A673 (cell line): ENCODE results near the gene NUCKS1. TPM values are rescaled to one million over a fixed set of nuclear protein-coding genes. Genes with fewer than 3 reads are reported as not detected.

Experiments used
- BruUV-seq: library from RNA; stranded (reverse); fragments of 400-500 nt; replicated peaks from 2 replicates; lab custom pipeline; 2021; lab: Mats Ljungman, UMichigan
- CTCF ChIA-PET: fragments of 300-600 bp; sonication (Branson Sonifier 250); formaldehyde crosslinking; loops from one replicate; lab custom pipeline; 2022; ENCODE audit warnings: antibody characterized with exemption; lab: Charles Lee
- POLR2A ChIA-PET: fragments of 300-600 bp; sonication (Branson Sonifier 250); formaldehyde crosslinking; loops from one replicate; lab custom pipeline; 2022; ENCODE audit warnings: antibody characterized with exemption; ENCODE audit not compliant: low non-redundant PET; lab: Charles Lee
- DNase-seq: peaks from one replicate; pipeline ENCODE4 v3.0.0-alpha.2; 2015; ENCODE audit warnings: low spot score
- H3K27ac ChIP-seq: fragments of 200-600 bp; sonication (generic); 2 replicates; pipeline ENCODE4 v1.5.1; 2016; ENCODE audit warnings: mixed run types, low read depth, mild to moderate bottlenecking, mixed read lengths, antibody characterized with exemption, low read length; ENCODE audit not compliant: poor library complexity, severe bottlenecking
- H3K27me3 ChIP-seq: fragments of 200-600 bp; sonication (generic); replicated peaks from 2 replicates; pipeline ENCODE4 v1.6.1; 2017; ENCODE audit warnings: mixed run types, low read depth, mild to moderate bottlenecking, mixed read lengths, antibody characterized with exemption, low read length; ENCODE audit not compliant: insufficient read depth, poor library complexity
- H3K36me3 ChIP-seq: fragments of 200-600 bp; sonication (generic); 2 replicates; pipeline ENCODE4 v1.6.1; 2016; ENCODE audit warnings: mixed run types, mild to moderate bottlenecking, mixed read lengths, antibody characterized with exemption, low read length; ENCODE audit not compliant: insufficient read depth, poor library complexity, severe bottlenecking
- H3K4me1 ChIP-seq: fragments of 200-600 bp; sonication (generic); 2 replicates; pipeline ENCODE4 v1.6.1; 2017; ENCODE audit warnings: mixed run types, mild to moderate bottlenecking, mixed read lengths, antibody characterized with exemption, low read length; ENCODE audit not compliant: insufficient read depth, poor library complexity, severe bottlenecking
- H3K4me3 ChIP-seq: fragments of 200-600 bp; sonication (generic); 2 replicates; pipeline ENCODE4 v1.5.1; 2016; ENCODE audit warnings: low read depth, mixed run types, mild to moderate bottlenecking, mixed read lengths, low read length; ENCODE audit not compliant: poor library complexity, severe bottlenecking
- H3K9me3 ChIP-seq: fragments of 200-600 bp; sonication (generic); 2 replicates; pipeline ENCODE4 v1.6.1; 2016; ENCODE audit warnings: mixed run types, low read depth, mild to moderate bottlenecking, mixed read lengths, antibody characterized with exemption, low read length; ENCODE audit not compliant: poor library complexity, severe bottlenecking
- CTCF ChIP-seq: fragments of 300-800, 200-600 bp; sonication (generic); conservative IDR thresholded peaks from 2 replicates; pipeline ENCODE4 v1.5.1; 2017; ENCODE audit warnings: low read depth, mild to moderate bottlenecking, antibody characterized with exemption, low read length, moderate library complexity, mixed read lengths
- EZH2 ChIP-seq: fragments of 200-600 bp; sonication (generic); IDR thresholded peaks from 2 replicates; pipeline ENCODE4 v1.6.1; 2017; ENCODE audit warnings: borderline replicate concordance, low read depth, mild to moderate bottlenecking, mixed read lengths, antibody characterized with exemption, low read length; ENCODE audit not compliant: poor library complexity, severe bottlenecking
- intact Hi-C: fragments of 100-400 bp; cut with micrococcal nuclease; formaldehyde crosslinking; loops from one replicate; pipeline ENCODE4 v1.10.0; 2022; ENCODE audit not compliant: unreplicated experiment
- total RNA-seq: library from RNA; stranded (reverse); gene quantifications from 2 replicates; pipeline ENCODE4 v1.2.3, GENCODE V29; 2021

The NUCKS1 gene
- total RNA-seq, 1 experiment from 2014 or later: 437 TPM

GRCh38 chr1:205672395-205672889 lies 77.5 kb downstream of the NUCKS1 start:
- no peak overlapping the region for H3K4me3 ChIP-seq
- H3K36me3 ChIP-seq: no peaks in the 10 kb centered on the region
- no peaks in the 10 kb centered on the region for H3K27me3 ChIP-seq
- no peak overlapping the region for H3K27ac ChIP-seq
- BruUV-seq: no TSS peak
- intact Hi-C loops: no loop called here
- no peaks in the 10 kb centered on the region for H3K9me3 ChIP-seq
- no peak for TF ChIP-seq EZH2
- no peak for TF ChIP-seq CTCF
- peaks cover 3% of the 10 kb centered on the region for H3K4me1 ChIP-seq
- no peak for DNase-seq
- ChIA-PET CTCF (no interaction called here), POLR2A (no interaction called here)

GRCh38 chr1:205670611-205671430 lies 79.2 kb downstream of the NUCKS1 start:
- no peak for DNase-seq
- Histone ChIP-seq H3K4me3 (no peak overlapping the region), H3K27ac (no peak overlapping the region), H3K4me1 (no peaks in the 10 kb centered on the region), H3K36me3 (no peaks in the 10 kb centered on the region), H3K9me3 (no peaks in the 10 kb centered on the region), H3K27me3 (no peaks in the 10 kb centered on the region)
- ChIA-PET CTCF (interaction anchor here (1.2 kb wide), 1 partner anchor 12 kb away, joined by 3 read pairs; no protein-coding TSS in a partner anchor), POLR2A (no interaction called here)
- no peak for TF ChIP-seq EZH2
- no peak for TF ChIP-seq CTCF
- intact Hi-C loops: no loop called here
- BruUV-seq: no TSS peak

- no peaks in the 10 kb centered on the region for H3K27me3 ChIP-seq
- no peak for DNase-seq
- CTCF ChIA-PET: interaction anchor here (1.2 kb wide), 1 partner anchor 11 kb away, joined by 3 read pairs; no protein-coding TSS in a partner anchor
- no peaks in the 10 kb centered on the region for H3K4me1 ChIP-seq
- H3K27ac ChIP-seq: no peak overlapping the region
- POLR2A ChIA-PET: no interaction called here
- TF ChIP-seq CTCF: no peak
- TF ChIP-seq EZH2: no peak
- H3K9me3 ChIP-seq: no peaks in the 10 kb centered on the region
- no peaks in the 10 kb centered on the region for H3K36me3 ChIP-seq
- intact Hi-C loops: no loop called here
- H3K4me3 ChIP-seq: no peak overlapping the region
- no TSS peak for BruUV-seq
These were observed 79.9 kb downstream of the NUCKS1 start for GRCh38 chr1:205670150-205670446.
